T-helper 9 cell (primary cell): Measurements from ENCODE around the gene MBNL2.
A peak's percentile ranks its signal among the peaks of the same experiment; 100 is the strongest.

Source experiments
- DNase-seq: peaks from one replicate; pipeline ENCODE4 v3.0.0-alpha.2; 2020

Gene MBNL2

DNA sequence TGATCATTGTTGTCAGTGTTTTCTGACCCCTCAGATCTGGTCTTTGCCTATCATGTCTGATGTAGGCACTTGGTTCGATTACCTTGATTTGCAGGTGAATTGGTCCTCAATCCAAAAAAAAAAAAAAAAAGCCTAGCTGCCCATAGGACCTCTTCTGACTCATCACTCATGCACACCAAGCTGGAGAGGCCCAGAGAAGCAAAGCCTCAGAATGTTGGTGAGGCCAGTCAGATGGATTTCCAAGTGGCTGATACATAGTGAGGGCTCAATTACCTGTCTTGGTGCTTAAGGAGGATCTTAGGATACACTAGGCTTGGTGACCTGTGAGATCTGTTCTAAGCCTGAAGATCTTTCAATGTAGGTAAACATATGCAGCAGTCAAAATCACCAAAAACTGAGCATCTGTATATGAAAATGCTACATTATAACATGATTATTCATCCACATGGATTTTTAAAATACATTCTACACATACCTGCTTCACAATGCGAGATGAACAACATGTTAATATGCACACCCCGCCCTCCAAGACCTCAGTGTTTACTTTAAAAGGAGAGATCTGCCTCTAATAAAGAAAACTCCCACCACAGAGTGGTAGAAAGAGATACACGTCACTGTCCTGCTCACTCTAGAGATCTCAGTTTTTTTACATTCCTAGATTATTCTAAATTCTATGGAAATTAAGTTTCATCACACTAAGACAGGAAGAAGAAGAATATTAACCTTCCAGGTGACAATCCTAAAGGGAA lies 132.0 kb downstream of the MBNL2 start:
- no peak for DNase-seq

DNA sequence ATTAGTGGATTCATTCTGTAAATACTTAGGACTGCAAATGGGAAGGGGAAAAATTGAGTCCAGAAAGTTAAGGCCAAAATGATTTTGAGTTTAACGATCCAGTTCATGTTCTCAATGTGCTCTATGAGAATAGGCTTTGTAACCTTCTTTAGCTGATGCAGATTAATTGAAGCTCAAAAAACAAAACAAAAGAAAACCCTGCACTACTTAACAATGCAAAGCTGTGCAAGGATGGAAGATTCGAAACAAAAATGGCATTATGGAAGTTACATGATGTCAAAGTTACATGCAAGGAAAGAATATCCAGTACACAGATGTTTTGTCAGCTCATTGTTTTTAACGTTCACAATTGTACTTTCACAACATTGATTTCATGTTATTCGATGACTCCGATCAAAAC lies 132.7 kb downstream of the MBNL2 start:
- no peak for DNase-seq

DNA sequence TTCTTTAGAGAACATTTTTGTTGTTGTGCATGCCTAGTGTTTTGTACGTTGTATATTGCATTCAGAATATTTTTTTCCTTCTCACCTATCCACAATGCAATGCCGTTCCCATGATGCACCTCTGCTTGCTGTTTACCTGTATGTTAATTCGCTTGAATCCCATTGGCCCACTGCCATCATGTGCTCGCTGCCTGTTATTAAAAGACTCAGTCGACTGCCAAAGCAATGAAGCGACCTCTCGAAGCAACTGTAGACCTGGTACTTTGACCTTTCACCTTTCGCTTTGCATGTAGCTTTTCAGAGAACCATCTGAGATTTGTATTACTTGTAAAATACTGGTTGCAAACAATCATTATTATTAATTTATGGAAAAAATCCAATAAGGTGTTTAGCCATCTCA lies 134.5 kb downstream of the MBNL2 start:
- no peak for DNase-seq

GRCh38 chr13:97359181-97360057 lies 137.3 kb downstream of the MBNL2 start:
- peak; percentile 10 for DNase-seq

- DNase-seq: no peak
Measured at GRCh38 chr13:97360610-97361009, 138.5 kb downstream of the MBNL2 start.

GRCh38 chr13:97364031-97364430 lies 141.9 kb downstream of the MBNL2 start:
- no peak for DNase-seq

DNA sequence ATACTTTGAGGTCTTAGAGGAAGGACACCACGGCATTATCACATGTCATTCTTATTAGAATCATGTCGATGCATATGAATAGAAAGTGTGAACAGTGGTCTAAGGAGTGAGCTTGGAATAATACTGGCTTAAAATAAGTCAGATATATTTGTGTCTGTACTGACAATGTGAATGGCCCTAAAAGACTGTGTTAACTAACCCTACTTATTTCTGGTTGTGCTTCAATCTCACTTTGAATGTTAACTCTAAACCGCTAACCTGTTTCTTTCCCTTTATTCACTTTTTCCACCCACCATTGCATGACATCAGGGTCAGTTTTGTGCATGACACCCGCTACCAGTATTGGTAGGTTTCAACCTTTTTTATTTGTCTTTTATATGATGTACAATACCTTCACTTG lies 142.7 kb downstream of the MBNL2 start:
- no peak for DNase-seq

DNA sequence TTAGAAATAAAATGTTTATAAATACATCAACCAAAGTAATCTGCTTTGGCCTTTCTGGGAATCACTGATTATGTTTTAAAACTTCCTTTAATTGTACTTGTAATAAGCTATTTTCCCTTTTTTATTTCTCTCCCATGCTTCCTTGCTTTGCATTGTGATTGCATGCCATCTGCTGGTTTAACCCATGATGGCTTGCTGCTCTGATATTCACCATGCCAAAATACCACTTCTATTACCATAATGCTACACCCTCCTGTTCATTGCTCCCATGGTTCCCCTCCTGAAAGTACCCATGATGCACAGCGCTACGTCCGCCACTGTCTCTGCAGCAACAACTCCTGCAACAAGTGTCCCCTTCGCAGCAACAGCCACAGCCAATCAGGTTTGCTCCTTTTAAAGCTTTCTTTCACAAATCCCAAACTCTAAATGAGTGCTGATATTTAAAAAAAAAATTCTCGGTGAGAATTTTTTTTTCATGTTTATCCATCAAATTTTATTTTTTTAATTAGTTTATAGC lies 144.1 kb downstream of the MBNL2 start:
- DNase-seq: no peak

DNA sequence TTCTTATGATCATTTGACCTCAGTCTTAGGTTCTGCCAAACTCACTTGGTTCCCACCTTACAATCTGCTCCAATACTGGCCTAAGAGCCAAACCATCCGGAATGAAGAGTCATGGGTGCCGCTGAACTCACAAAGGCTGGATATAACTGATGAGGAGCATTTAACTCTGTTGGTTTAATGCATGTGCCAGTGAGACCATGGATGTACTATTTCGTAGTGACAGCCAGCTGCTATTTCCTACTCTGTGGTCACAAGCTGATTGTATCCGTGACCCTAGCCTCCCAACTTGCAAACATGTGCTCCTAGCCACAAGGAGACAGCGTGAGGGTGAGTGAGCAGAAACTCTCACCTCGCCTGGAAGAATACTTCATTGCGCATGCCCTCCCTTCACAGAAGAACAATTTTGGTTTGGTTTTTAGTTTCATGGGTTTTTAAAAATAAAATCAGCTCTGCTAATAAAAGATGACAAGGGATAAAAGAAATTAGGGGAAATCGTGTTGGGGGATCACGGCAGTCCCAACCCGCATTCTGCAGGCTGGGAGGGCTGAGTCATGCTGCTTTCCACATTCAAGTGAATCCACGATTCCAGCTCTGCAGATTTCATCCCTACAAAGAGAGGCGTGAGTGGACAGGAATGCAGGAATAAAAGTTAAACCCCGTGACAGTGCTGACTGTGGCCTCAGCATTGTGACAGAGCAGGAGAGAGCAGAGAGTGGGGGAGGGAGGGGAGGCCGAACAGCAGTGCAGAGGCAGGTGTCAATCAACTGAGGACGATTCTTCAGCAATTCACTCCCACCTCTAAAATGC lies 145.1 kb downstream of the MBNL2 start:
- no peak for DNase-seq

DNA sequence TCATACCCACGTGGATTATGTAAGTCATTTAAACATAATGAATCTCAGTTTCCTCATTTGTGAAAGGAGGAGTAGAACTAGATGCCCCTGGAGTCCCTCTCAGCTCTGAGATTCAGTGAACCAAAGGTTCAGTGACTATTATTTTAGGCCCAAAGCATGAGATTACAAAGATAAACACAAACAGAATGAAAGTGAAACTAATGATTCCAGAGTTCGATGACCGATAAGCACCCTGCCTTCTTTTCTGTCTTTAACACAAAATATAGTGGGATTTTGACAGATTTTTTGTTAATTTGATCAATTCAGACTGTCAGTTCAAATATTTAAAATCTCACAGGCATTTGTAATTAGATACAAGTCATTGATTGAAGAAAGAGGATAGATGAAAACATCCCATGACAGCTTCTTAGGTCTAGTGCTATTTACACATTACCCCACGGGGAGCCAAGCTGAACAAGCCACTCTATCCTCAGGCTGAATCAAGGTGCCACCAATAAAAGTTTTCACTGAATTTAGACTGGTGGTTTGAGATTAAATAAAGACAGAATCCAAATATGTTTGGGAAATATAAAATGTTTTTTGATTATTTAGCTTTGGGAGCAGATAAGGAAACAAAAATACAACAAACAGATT lies 147.2 kb downstream of the MBNL2 start:
- no peak for DNase-seq

GRCh38 chr13:97371486-97372109 lies 149.5 kb downstream of the MBNL2 start:
- no peak for DNase-seq

GRCh38 chr13:97372936-97373335 lies 150.8 kb downstream of the MBNL2 start:
- no peak for DNase-seq

DNA sequence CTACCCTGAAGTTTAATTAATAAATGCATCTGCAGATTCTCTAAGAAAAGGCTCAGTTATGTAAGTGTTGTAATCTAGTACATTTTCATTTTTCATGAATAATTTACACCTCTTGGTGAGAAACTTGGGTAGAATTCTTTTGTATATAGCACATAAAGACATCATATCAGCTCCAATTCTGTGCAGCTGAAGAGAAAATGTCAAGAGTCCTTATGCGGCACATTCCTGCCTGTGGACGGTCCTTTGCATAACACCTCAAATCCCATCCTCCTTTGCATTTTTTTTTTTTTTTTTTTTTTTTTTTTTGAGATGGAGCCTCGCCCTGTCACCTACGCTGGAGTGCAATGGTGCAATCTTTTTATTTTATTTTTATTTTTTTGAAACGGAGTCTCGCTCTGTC lies 151.7 kb downstream of the MBNL2 start:
- DNase-seq: no peak

- DNase-seq: no peak
Measured at GRCh38 chr13:97376981-97377380, 154.8 kb downstream of the MBNL2 start.

- no peak for DNase-seq
Measured at GRCh38 chr13:97379386-97379785, 157.3 kb downstream of the MBNL2 start.

- DNase-seq: no peak
Measured at GRCh38 chr13:97380696-97381095, 158.6 kb downstream of the MBNL2 start.

- DNase-seq: no peak
Measured at GRCh38 chr13:97381189-97381588, 159.1 kb downstream of the MBNL2 start.

DNA sequence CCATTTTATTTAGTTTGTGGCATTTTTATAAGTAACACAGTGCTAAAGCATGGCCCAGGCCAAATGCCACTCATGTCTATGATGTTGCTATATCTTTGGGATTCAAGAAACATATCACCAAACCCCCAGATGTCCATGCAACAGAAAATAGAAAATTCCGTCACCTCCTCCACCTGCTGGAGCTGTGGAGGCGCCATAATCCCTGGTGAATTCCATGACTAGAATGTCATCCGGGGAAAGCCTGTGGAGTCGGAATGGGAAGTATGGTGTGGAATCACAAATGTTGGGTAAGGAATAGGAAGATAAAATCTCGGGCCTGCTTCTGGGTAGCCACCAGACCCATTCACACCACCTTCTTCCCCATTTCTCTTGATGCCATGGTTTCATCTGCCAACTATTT lies 160.1 kb downstream of the MBNL2 start:
- no peak for DNase-seq

DNA sequence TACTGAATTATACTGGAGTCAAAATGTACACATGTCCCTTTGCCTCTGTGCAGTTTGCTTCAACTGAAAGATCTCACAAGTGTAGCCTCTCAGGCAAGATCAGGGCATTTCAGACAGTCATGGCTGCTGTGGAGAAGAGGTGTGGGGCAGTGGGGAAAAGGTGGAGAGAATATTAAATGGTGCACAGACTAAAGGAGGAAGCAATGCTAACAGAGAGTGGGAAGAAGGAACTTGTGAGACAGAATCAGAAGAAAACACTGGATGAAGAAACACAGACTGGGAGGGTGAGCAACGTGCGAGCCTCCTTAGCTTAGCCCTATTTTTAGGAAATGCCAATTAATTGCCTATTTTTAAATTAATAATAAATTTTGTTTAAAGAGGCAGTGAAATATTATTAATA lies 162.2 kb downstream of the MBNL2 start:
- DNase-seq: no peak

DNA sequence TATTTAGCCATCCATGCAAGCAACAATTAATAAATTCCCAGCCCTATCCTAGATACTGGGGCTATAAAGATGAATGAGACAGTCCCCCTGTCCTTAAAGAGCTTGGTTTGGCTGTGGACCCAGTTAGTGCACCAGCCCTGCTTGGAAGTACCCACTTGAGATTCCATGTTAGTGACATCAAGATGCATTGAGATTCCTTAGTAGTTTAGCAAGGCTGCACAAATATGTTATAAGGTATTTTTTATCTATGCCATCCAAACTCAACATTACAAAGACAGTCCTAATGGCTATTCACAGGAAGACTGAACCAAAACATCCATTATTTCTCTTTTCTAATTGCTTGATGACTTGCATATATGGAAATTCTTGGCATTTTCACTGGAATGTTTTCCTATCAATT lies 163.0 kb downstream of the MBNL2 start:
- no peak for DNase-seq

GRCh38 chr13:97385854-97386253 lies 163.7 kb downstream of the MBNL2 start:
- no peak for DNase-seq
